ELR (cell line): ENCODE results near the gene INHBC.

Experiments
- DNase-seq: peaks from one replicate; pipeline ENCODE4 v3.0.0-alpha.2; 2015; ENCODE audit warnings: low read depth

The INHBC gene

GRCh38 chr12:57469296-57470164 lies 34.9 kb downstream of the INHBC start:
- DNase-seq, result no peak

GRCh38 chr12:57470286-57470969 lies 35.8 kb downstream of the INHBC start:
- DNase-seq, result no peak

- DNase-seq, result no peak
Observed at GRCh38 chr12:57470970-57471656, 36.5 kb downstream of the INHBC start.

DNA sequence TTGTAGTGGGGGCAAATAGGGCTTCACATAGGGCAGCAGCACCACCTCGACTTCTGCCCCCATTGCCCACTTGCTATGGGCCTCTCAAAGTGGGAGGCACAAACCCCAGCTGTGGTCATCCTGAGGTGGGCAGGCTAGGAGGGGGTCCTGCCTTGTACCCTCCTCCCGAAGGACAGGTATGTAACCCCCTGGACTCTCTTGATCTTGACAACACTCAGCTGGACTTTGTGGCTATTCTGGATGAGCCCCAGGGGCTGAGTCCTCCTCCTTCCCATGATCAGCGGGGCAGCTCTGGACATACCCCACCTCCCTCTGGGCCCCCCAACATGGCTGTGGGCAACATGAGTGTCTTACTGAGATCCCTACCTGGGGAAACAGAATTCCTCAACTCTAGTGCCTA lies 37.1 kb downstream of the INHBC start:
- no peak for DNase-seq

- no peak for DNase-seq
Observed at GRCh38 chr12:57472391-57472790, 37.8 kb downstream of the INHBC start.

GRCh38 chr12:57473392-57473791 lies 38.8 kb downstream of the INHBC start:
- DNase-seq, result no peak

GRCh38 chr12:57473886-57474285 lies 39.3 kb downstream of the INHBC start:
- DNase-seq, result no peak

GRCh38 chr12:57474430-57474829 lies 39.8 kb downstream of the INHBC start:
- no peak for DNase-seq

GRCh38 chr12:57474862-57475261 lies 40.3 kb downstream of the INHBC start:
- DNase-seq, result no peak

- DNase-seq, result peak; percentile 40
Observed at GRCh38 chr12:57475271-57476161, 40.9 kb downstream of the INHBC start.

GRCh38 chr12:57476162-57476992 lies 41.8 kb downstream of the INHBC start:
- DNase-seq, result no peak

GRCh38 chr12:57476993-57477709 lies 42.6 kb downstream of the INHBC start:
- DNase-seq, result no peak

DNA sequence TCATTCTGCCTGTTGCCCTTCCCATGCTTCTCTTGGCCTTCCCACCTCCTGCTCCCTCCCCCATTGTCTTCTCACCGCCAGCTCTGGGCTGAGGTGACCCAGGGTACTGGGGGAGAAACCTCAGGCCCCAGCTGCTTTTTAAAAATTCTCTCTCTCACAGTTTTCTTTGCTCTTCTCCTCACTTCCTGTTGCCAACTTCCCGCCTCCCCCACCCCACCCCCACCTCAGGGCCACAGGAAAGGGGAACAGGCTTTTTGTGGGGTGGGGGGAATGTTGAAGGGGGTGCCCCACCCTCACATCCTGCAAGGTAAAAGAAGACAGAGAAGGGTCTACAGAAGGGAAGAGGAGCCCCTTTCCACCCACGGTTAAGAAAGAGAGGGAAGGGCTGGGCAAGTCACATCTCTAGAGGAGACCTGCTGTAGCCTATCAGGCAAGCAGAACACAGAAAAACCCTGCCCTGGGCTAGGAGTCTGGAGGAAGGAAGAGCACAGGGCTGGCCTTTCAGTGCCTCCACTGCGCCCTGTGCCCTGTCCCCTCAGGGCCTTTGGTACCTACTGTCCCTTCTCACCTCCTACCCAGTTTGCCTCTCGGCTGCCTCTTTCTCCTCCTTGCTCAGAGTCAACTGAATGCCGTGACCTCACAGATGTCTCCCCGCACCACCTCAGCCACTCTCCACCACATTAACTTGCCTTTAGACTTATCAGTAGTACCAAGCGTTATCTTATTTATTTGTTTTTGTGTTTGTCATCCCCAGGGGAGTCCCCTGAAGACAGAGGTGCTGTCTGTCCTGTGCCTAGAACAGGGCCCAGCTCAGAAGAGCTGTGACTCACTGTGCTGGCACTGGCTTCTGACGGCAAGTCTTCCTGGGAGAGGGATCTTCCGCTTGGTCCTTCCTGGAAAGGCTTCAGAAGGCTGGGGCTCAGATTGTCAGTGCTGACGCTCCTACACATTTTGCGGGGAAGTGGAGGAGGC lies 43.4 kb downstream of the INHBC start:
- DNase-seq, result peak; percentile 39

- DNase-seq, result no peak
Observed at GRCh38 chr12:57479043-57479375, 44.4 kb downstream of the INHBC start.

- DNase-seq, result peak; percentile 29
Observed at GRCh38 chr12:57479376-57480115, 45.0 kb downstream of the INHBC start, which contains the start of gene ARHGAP9. Gene ARHGAP9 (minus strand): TSS chr12:57479866. CDS start chr12:57479406, 460 bp downstream.

DNA sequence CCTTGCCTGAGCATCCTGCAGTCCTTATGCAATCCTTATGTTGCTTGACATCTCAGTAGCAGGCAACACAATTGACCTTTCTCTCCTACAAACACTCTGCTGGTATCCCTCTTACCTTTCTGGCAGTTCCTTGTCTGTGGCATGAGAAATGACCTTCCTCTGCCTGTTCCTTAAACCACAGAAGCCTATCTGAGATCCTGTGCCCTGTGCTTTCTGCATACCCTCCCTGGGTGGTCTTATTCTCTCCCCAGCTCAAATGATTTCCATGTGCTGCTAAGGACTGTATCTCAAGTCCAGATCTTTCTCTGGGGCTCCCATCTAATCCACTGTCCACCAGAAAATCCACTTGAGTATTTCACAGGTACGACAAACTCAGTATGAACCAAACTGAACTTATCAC lies 47.1 kb downstream of the INHBC start:
- DNase-seq, result no peak

DNA sequence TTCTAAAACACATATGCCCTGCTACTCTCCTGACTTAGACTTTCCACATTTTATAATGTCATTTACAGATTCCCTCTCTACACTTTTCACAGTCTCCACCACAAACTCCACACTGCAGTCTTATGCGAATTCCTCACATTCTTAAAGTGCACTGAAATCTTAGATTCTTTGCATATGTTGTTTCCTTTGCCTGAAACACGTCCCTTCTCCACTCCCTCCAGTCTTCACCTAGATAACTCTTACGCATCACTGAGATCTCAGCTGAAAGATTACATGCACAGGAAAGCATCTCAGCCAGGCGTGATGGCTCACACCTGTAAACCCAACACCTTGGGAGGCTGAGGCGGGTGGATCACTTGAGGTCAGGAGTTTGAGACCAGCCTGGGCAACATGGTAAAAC lies 48.9 kb downstream of the INHBC start:
- peak; percentile 35 for DNase-seq

GRCh38 chr12:57485695-57486094 lies 51.1 kb downstream of the INHBC start:
- no peak for DNase-seq
